Posterior cingulate gyrus (tissue), 11 donors: ENCODE results near the gene FLAD1.
A peak's percentile ranks its signal among the peaks of the same experiment; 100 is the strongest.

Source experiments
- DNase-seq, 10 donors: peaks; one replicate each; pipeline versions ENCODE4 v3.0.0 to v3.0.0-alpha.2; 2020 to 2021; ENCODE audit warnings: mixed read lengths in 3 of 10
- intact Hi-C: fragments of 100-400 bp; cut with DNase I; formaldehyde crosslinking; loops from one replicate; pipeline ENCODE4 v1.15.1; 2023

FLAD1 gene

GRCh38 chr1:154948079-154948478 is 35.1 kb upstream of the FLAD1 start:
- peak in 1 of 10 donors; percentile 52 for DNase-seq
- intact Hi-C loops, result no loop called here

- intact Hi-C loops, result no loop called here
- DNase-seq, result peak in 2 of 10 donors; percentile 62 to 69
These were observed 31.1 kb upstream of the FLAD1 start for GRCh38 chr1:154951901-154952657.

- intact Hi-C loops, result no loop called here
- DNase-seq, result no peak
These were observed 30.5 kb upstream of the FLAD1 start for GRCh38 chr1:154952664-154953063.

- intact Hi-C loops, result no loop called here
- peak in 3 of 10 donors; percentile 48 to 74 (median 67) for DNase-seq
These were observed 29.5 kb upstream of the FLAD1 start for GRCh38 chr1:154953611-154954038.

- DNase-seq, result peak in 1 of 10 donors; percentile 47
- intact Hi-C loops, result no loop called here
These were observed 28.6 kb upstream of the FLAD1 start for GRCh38 chr1:154954541-154954940.

GRCh38 chr1:154955039-154955717 is 28.0 kb upstream of the FLAD1 start:
- peak in 9 of 10 donors; percentile 46 to 95 (median 76) for DNase-seq
- intact Hi-C loops, result no loop called here

GRCh38 chr1:154955718-154956543 is 27.2 kb upstream of the FLAD1 start, which contains the start of gene PBXIP1:
Gene PBXIP1 (minus strand): TSS chr1:154956099. CDS start chr1:154953721, 2,378 bp downstream.
- intact Hi-C loops, result no loop called here
- DNase-seq, result peak in 9 of 10 donors; percentile 41 to 92 (median 73)

GRCh38 chr1:154956544-154956941 is 26.6 kb upstream of the FLAD1 start:
- peak in 9 of 10 donors; percentile 42 to 95 (median 63) for DNase-seq
- intact Hi-C loops, result no loop called here

- peak in 2 of 10 donors; percentile 5 to 62 for DNase-seq
- intact Hi-C loops, result no loop called here
These were observed 26.0 kb upstream of the FLAD1 start for GRCh38 chr1:154957091-154957657.

GRCh38 chr1:154958036-154958435 is 25.1 kb upstream of the FLAD1 start:
- intact Hi-C loops, result no loop called here
- peak in 1 of 10 donors; percentile 16 for DNase-seq

- intact Hi-C loops, result no loop called here
- DNase-seq, result peak in 3 of 10 donors; percentile 33 to 79 (median 79)
These were observed 24.3 kb upstream of the FLAD1 start for GRCh38 chr1:154958681-154959425.

GRCh38 chr1:154959426-154959780 is 23.7 kb upstream of the FLAD1 start:
- intact Hi-C loops, result no loop called here
- peak in 2 of 10 donors; percentile 17 to 51 for DNase-seq

GRCh38 chr1:154960446-154961136 is 22.6 kb upstream of the FLAD1 start:
- intact Hi-C loops, result loop anchor here (5.0 kb wide), 3 partner anchors 37 to 122 kb away; no protein-coding TSS in a partner anchor
- DNase-seq, result peak in 1 of 10 donors; percentile 44

GRCh38 chr1:154961207-154962155 is 21.7 kb upstream of the FLAD1 start, which contains the start of gene PYGO2:
Gene PYGO2 (minus strand): TSS chr1:154961782. CDS start chr1:154961576, 206 bp downstream.
- intact Hi-C loops, result loop anchor here (5.0 kb wide), 3 partner anchors 36 to 121 kb away; no protein-coding TSS in a partner anchor

GRCh38 chr1:154962156-154962749 is 20.9 kb upstream of the FLAD1 start:
- peak in 2 of 10 donors; percentile 75 to 86 for DNase-seq
- intact Hi-C loops, result loop anchor here (5.0 kb wide), 3 partner anchors 35 to 120 kb away; no protein-coding TSS in a partner anchor

More at GRCh38 chr1:154961207-154962155, 21.7 kb upstream of the FLAD1 start, which contains the start of gene PYGO2:
- DNase-seq, result peak; percentile 62 to 96 (median 78)

GRCh38 chr1:154962795-154963330 is 20.3 kb upstream of the FLAD1 start:
- DNase-seq, result peak in 2 of 10 donors; percentile 2 to 37
- intact Hi-C loops, result loop anchor here (5.0 kb wide), 3 partner anchors 34 to 119 kb away; no protein-coding TSS in a partner anchor
